SK-N-SH (cell line): ENCODE measurements around the gene FGF5. TPM values are rescaled to one million over a fixed set of nuclear protein-coding genes. Genes with fewer than 3 reads are reported as not detected.

Source experiments
- CTCF ChIA-PET: fragments of 300-600, 350-600 bp; formaldehyde crosslinking; extraction: SDS; loops from one replicate; lab custom pipeline; 2021; lab: Yijun Ruan, JAX
- POLR2A ChIA-PET: fragments of 350-600 bp; sonication (Branson Sonifier 250); formaldehyde crosslinking; extraction: SDS; loops from one replicate; lab custom pipeline; 2020; ENCODE audit warnings: antibody characterized with exemption, inconsistent platforms; lab: Yijun Ruan, JAX
- DNase-seq: peaks from one replicate; pipeline ENCODE4 v3.0.0; 2012
- H2AFZ ChIP-seq: fragments of 200-600 bp; sonication (generic); 2 replicates; pipeline ENCODE4 v1.8.1; 2016; ENCODE audit warnings: antibody characterized with exemption, mild to moderate bottlenecking, low read depth
- H3F3A ChIP-seq: fragments of 200-600 bp; sonication (generic); replicated peaks from 2 replicates; pipeline ENCODE3; 2016; ENCODE audit warnings: antibody characterized with exemption, mild to moderate bottlenecking; ENCODE audit not compliant: insufficient read depth
- H3K27ac ChIP-seq, 2 experiments: fragments of 200-500 bp in 1 of 2; fragments of 200-600 bp in 1 of 2; sonication (Bioruptor generic) in 1 of 2; sonication (generic), shearing (Covaris generic) in 1 of 2; 2 replicates each; pipeline versions ENCODE4 v1.5.1 to v1.6.1; 2014 to 2016; ENCODE audit warnings: low read depth in 2 of 2, inconsistent platforms in 1 of 2, low read length in 1 of 2, mild to moderate bottlenecking in 1 of 2, mixed read lengths in 1 of 2
- H3K27me3 ChIP-seq: fragments of 200-600 bp; sonication (generic), shearing (Covaris generic); 2 replicates; pipeline ENCODE4 v1.6.1; 2016; ENCODE audit warnings: mixed run types; ENCODE audit not compliant: insufficient read depth
- H3K36me3 ChIP-seq, 2 experiments: fragments of 200-500 bp in 1 of 2; fragments of 200-600 bp in 1 of 2; sonication (Bioruptor generic) in 1 of 2; sonication (generic) in 1 of 2; replicated peaks in 1 of 2; 2 replicates each; pipeline versions ENCODE3 to v1.5.1; 2014 to 2016; ENCODE audit warnings: low read length in 1 of 2, mild to moderate bottlenecking in 1 of 2; ENCODE audit not compliant: insufficient read depth in 2 of 2, control insufficient read depth in 1 of 2
- H3K4me1 ChIP-seq, 2 experiments: fragments of 200-500 bp in 1 of 2; fragments of 200-600 bp in 1 of 2; sonication (Bioruptor generic) in 1 of 2; sonication (generic), shearing (Covaris generic) in 1 of 2; 2 replicates each; pipeline versions ENCODE4 v1.5.1 to v1.6.1; 2014 to 2016; ENCODE audit warnings: low read depth in 1 of 2, low read length in 1 of 2, mixed run types in 1 of 2; ENCODE audit not compliant: insufficient read depth in 2 of 2, control insufficient read depth in 1 of 2
- H3K4me2 ChIP-seq: fragments of 200-600 bp; sonication (generic), shearing (Covaris generic); 2 replicates; pipeline ENCODE4 v1.6.1; 2017; ENCODE audit warnings: mixed run types
- H3K4me3 ChIP-seq, 2 experiments: fragments of 200-500 bp in 1 of 2; fragments of 200-600 bp in 1 of 2; sonication (Bioruptor generic) in 1 of 2; sonication (generic), shearing (Covaris generic) in 1 of 2; 2 replicates each; pipeline versions ENCODE4 v1.5.1 to v1.8.1; 2014 to 2016; ENCODE audit warnings: low read depth in 2 of 2, inconsistent platforms in 1 of 2, low read length in 1 of 2, mild to moderate bottlenecking in 1 of 2, mixed read lengths in 1 of 2, moderate library complexity in 1 of 2
- H3K79me2 ChIP-seq: fragments of 200-600 bp; sonication (generic); 2 replicates; pipeline ENCODE4 v1.8.1; 2017; ENCODE audit warnings: mild to moderate bottlenecking; ENCODE audit not compliant: insufficient read depth
- H3K9ac ChIP-seq: fragments of 200-600 bp; sonication (generic); 2 replicates; pipeline ENCODE4 v1.6.1; 2017; ENCODE audit warnings: mixed run types
- H3K9me2 ChIP-seq: fragments of 200-600 bp; sonication (generic); 2 replicates; pipeline ENCODE4 v1.6.1; 2017; ENCODE audit warnings: mixed run types
- H3K9me3 ChIP-seq: fragments of 200-600 bp; sonication (generic); 2 replicates; pipeline ENCODE4 v1.6.1; 2017; ENCODE audit warnings: mixed run types, mild to moderate bottlenecking, moderate library complexity
- H4K20me1 ChIP-seq: fragments of 200-600 bp; sonication (generic); 2 replicates; pipeline ENCODE4 v1.6.1; 2017; ENCODE audit warnings: mild to moderate bottlenecking, mixed run types; ENCODE audit not compliant: insufficient read depth
- CHD2 ChIP-seq: fragments of 150-350 bp; IDR thresholded peaks from 2 replicates; pipeline ENCODE4 v1.6.1; 2018; ENCODE audit warnings: low read length; ENCODE audit not compliant: partially characterized antibody
- CTCF ChIP-seq: fragments of 200-600 bp; sonication (generic); IDR thresholded peaks from 2 replicates; pipeline ENCODE4 v1.6.1; 2017; ENCODE audit warnings: antibody characterized with exemption, mild to moderate bottlenecking, moderate library complexity
- ELF1 ChIP-seq: IDR thresholded peaks from 2 replicates; pipeline ENCODE4 v1.4.0; 2012
- EZH2phosphoT487 ChIP-seq: fragments of 200-600 bp; sonication (generic); IDR thresholded peaks from 2 replicates; pipeline ENCODE4 v1.6.1; 2017; ENCODE audit warnings: low read depth, mixed run types, mild to moderate bottlenecking, antibody characterized with exemption, moderate library complexity, borderline replicate concordance
- FOSL2 ChIP-seq: IDR thresholded peaks from 2 replicates; pipeline ENCODE4 v1.4.0; 2012; ENCODE audit warnings: low read depth, mild to moderate bottlenecking, moderate library complexity, borderline replicate concordance
- FOXJ3 ChIP-seq: sonication (generic); formaldehyde crosslinking; IDR thresholded peaks from 2 replicates; pipeline ENCODE4 v1.5.1; 2020; ENCODE audit warnings: mild to moderate bottlenecking, missing genetic modification reagents
- FOXM1 ChIP-seq: IDR thresholded peaks from 2 replicates; pipeline ENCODE4 v1.4.0; 2012; ENCODE audit warnings: low read depth, mild to moderate bottlenecking
- GATA2 ChIP-seq: sonication (generic); formaldehyde crosslinking; IDR thresholded peaks from 2 replicates; pipeline ENCODE4 v1.5.0; 2020; ENCODE audit warnings: mild to moderate bottlenecking, missing genetic modification reagents
- JUND ChIP-seq: IDR thresholded peaks from 2 replicates; pipeline ENCODE4 v1.4.0; 2012
- MAX ChIP-seq: IDR thresholded peaks from 2 replicates; pipeline ENCODE4 v1.4.0; 2012; ENCODE audit warnings: low read depth
- NFIC ChIP-seq: IDR thresholded peaks from 2 replicates; pipeline ENCODE4 v1.4.0; 2012; ENCODE audit warnings: borderline replicate concordance
- PBX3 ChIP-seq: IDR thresholded peaks from 2 replicates; pipeline ENCODE4; 2012
- POLR2AphosphoS5 ChIP-seq: IDR thresholded peaks from 2 replicates; pipeline ENCODE4 v1.6.1; 2012; ENCODE audit warnings: low read depth, low read length
- RFX5 ChIP-seq: IDR thresholded peaks from 2 replicates; pipeline ENCODE4 v1.6.1; 2012; ENCODE audit warnings: mild to moderate bottlenecking, improper control_type of control experiment, low read length
- RXRA ChIP-seq: IDR thresholded peaks from 2 replicates; pipeline ENCODE4 v1.4.0; 2012; ENCODE audit warnings: low read depth, mild to moderate bottlenecking, borderline replicate concordance
- SMC3 ChIP-seq: IDR thresholded peaks from 2 replicates; pipeline ENCODE4 v1.6.1; 2012; ENCODE audit warnings: low read depth, low read length, improper control_type of control experiment
- TAF1 ChIP-seq: IDR thresholded peaks from 2 replicates; pipeline ENCODE4 v1.6.1; 2012; ENCODE audit warnings: low read depth, mild to moderate bottlenecking, low read length, moderate library complexity, borderline replicate concordance
- TCF12 ChIP-seq: IDR thresholded peaks from 2 replicates; pipeline ENCODE4 v1.4.0; 2012
- TEAD4 ChIP-seq: IDR thresholded peaks from 2 replicates; pipeline ENCODE4 v1.4.0; 2012; ENCODE audit warnings: mild to moderate bottlenecking, borderline replicate concordance; ENCODE audit not compliant: insufficient read depth
- USF2 ChIP-seq: fragments of 150-350 bp; IDR thresholded peaks from 2 replicates; pipeline ENCODE4 v1.6.1; 2017; ENCODE audit warnings: antibody characterized with exemption, low read length, low read depth, borderline replicate concordance
- YY1 ChIP-seq: IDR thresholded peaks from 2 replicates; pipeline ENCODE4 v1.4.0; 2012; ENCODE audit warnings: low read depth, mild to moderate bottlenecking
- WGBS: methylation state at CpG from one replicate; pipeline ENCODE4 v1.1.6; 2017; ENCODE audit warnings: low lambda C conversion rate; 5-methylcytosine and 5-hydroxymethylcytosine counted together
- polyA plus RNA-seq, 3 experiments: library from polyadenylated mRNA; depleted of rRNA; stranded (reverse); fragments of >200 nt; gene quantifications; 2 replicates each; pipeline ENCODE4 v1.2.3, GENCODE V29; 2012
- TF ChIP-seq, protein P1 (sequence below): IDR thresholded peaks from 2 replicates; pipeline ENCODE4 v1.6.1; 2012; ENCODE audit warnings: mild to moderate bottlenecking, low read depth, low read length, moderate library complexity
- TF ChIP-seq, protein P2 (sequence below): IDR thresholded peaks from 2 replicates; pipeline ENCODE4 v1.4.0; 2012; ENCODE audit warnings: low read depth, borderline replicate concordance

The FGF5 gene
- polyA plus RNA-seq (2012; rRNA removed): 17.7 and 22.8 TPM in 2 replicates
- 30.6 and 32.6 TPM in 2 replicates for polyA plus RNA-seq (2012; cell fraction: cytosol; rRNA removed)
- polyA plus RNA-seq (2012; cell fraction: nucleus; rRNA removed): 15.2 and 20.5 TPM in 2 replicates

- peak within 1 kb of the TSS; percentile 99 for H3K9ac ChIP-seq
- CTCF ChIA-PET: interaction anchor here (0.8 to 2.7 kb wide), 7 partner anchors 10 to 70 kb away, joined by 4 to 11 read pairs (median 8); no protein-coding TSS in a partner anchor
- H3K27ac ChIP-seq: peak within 1 kb of the TSS; percentile 81 to 99
- DNase-seq: peak; percentile 83
- H4K20me1 ChIP-seq: peaks cover 38% of the 10 kb centered on the region
- H3K4me1 ChIP-seq: peaks cover 6 to 12% of the 10 kb centered on the region in 2 experiments; a peak in 1 of 4 replicates
- peaks cover 22% of the 10 kb centered on the region for H3F3A ChIP-seq
- H3K79me2 ChIP-seq: peaks cover 74% of the 10 kb centered on the region
- WGBS: 2% methylated on average over 33 of the region's 50 CpGs
- H3K9me3 ChIP-seq: no peaks in the 10 kb centered on the region
- peak within 1 kb of the TSS; percentile 76 for H2AFZ ChIP-seq
- peak within 1 kb of the TSS; percentile 87 to 91 for H3K4me3 ChIP-seq
- H3K27me3 ChIP-seq: no peaks in the 10 kb centered on the region
- H3K36me3 ChIP-seq: peaks cover 16 to 29% of the 10 kb centered on the region in 2 experiments
- POLR2A ChIA-PET: no interaction called here
- no peaks in the 10 kb centered on the region for H3K9me2 ChIP-seq
- H3K4me2 ChIP-seq: peak within 1 kb of the TSS; percentile 95
- TF ChIP-seq CTCF (no peak), TEAD4 (no peak), POLR2AphosphoS5 (peak; percentile 95), RFX5 (no peak), SMC3 (no peak; the same call in 1 of the 2 replicates), FOSL2 (no peak), PBX3 (0 out of 2 replicates have a peak, but pooled peaks have one; percentile 19), FOXJ3 (CRISPR knock-in tag) (no peak), JUND (no peak), RXRA (no peak; the same call in 1 of the 2 replicates), CHD2 (no peak), FOXM1 (no peak), USF2 (no peak), TAF1 (peak; percentile 89), GATA2 (CRISPR knock-in tag) (no peak), YY1 (0 out of 2 replicates have a peak, but pooled peaks have one; percentile 18), NFIC (peak; percentile 16; the same call in 1 of the 2 replicates), MAX (peak; percentile 75; the same call in 1 of the 2 replicates), TCF12 (peak; percentile 47; the same call in 1 of the 2 replicates), EZH2phosphoT487 (no peak), ELF1 (no peak)
- TF ChIP-seq, protein P1, sequence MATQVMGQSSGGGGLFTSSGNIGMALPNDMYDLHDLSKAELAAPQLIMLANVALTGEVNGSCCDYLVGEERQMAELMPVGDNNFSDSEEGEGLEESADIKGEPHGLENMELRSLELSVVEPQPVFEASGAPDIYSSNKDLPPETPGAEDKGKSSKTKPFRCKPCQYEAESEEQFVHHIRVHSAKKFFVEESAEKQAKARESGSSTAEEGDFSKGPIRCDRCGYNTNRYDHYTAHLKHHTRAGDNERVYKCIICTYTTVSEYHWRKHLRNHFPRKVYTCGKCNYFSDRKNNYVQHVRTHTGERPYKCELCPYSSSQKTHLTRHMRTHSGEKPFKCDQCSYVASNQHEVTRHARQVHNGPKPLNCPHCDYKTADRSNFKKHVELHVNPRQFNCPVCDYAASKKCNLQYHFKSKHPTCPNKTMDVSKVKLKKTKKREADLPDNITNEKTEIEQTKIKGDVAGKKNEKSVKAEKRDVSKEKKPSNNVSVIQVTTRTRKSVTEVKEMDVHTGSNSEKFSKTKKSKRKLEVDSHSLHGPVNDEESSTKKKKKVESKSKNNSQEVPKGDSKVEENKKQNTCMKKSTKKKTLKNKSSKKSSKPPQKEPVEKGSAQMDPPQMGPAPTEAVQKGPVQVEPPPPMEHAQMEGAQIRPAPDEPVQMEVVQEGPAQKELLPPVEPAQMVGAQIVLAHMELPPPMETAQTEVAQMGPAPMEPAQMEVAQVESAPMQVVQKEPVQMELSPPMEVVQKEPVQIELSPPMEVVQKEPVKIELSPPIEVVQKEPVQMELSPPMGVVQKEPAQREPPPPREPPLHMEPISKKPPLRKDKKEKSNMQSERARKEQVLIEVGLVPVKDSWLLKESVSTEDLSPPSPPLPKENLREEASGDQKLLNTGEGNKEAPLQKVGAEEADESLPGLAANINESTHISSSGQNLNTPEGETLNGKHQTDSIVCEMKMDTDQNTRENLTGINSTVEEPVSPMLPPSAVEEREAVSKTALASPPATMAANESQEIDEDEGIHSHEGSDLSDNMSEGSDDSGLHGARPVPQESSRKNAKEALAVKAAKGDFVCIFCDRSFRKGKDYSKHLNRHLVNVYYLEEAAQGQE: no peak
- TF ChIP-seq, protein P2, sequence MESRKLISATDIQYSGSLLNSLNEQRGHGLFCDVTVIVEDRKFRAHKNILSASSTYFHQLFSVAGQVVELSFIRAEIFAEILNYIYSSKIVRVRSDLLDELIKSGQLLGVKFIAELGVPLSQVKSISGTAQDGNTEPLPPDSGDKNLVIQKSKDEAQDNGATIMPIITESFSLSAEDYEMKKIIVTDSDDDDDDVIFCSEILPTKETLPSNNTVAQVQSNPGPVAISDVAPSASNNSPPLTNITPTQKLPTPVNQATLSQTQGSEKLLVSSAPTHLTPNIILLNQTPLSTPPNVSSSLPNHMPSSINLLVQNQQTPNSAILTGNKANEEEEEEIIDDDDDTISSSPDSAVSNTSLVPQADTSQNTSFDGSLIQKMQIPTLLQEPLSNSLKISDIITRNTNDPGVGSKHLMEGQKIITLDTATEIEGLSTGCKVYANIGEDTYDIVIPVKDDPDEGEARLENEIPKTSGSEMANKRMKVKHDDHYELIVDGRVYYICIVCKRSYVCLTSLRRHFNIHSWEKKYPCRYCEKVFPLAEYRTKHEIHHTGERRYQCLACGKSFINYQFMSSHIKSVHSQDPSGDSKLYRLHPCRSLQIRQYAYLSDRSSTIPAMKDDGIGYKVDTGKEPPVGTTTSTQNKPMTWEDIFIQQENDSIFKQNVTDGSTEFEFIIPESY: no peak
Observed at GRCh38 chr4:80266253-80266901, at the start of gene FGF5. FGF5 (plus strand) TSS chr4:80266664; CDS start chr4:80266825, 161 bp downstream.
